ENCODE measurements around the gene DGKZ. TPM values are rescaled to one million over a fixed set of nuclear protein-coding genes. Genes with fewer than 3 reads are reported as not detected.

Gene DGKZ
- total and polyA plus RNA-seq, 2 experiments from 2014 or later = 21.4 to 62.7 TPM

DNA sequence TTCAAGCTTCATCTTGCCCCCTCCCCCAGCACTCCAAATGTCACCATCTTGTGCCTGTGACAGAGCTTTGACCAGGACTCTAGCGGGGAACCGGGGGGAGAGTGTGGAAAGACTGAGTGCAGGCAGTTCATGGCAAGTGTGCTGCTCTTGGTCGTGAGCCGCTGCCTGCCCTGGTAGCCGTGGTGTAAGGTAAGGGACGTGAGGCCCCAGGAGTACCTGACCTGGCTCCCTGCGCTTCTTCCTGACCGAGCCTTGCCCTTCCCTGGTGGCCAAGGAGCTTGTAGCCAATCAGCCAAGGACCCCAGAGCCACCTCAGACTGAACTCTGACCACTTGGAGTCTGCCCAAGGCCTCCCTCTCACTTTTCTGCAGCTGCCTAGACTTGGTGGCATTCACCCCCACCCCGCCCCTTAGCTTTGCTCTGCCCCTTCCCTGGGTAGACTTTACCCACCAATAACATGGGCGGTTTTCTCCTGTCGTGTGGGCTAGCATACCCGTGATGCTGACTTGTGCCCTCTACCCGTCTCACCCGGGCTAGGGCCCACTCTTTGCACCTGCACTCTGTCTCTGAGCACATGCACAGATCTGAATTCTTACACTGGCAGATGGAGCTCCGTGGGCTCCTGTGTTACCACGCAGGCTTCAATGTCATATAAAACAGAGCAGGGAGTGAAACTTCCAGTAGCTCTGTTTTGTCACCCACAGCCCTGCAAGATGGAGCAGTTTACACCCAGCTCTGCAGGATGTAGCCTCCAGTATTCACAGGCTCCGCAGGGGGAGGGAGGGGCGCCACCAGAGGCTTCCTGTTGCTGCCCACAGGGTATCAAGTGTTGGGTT lies 1.5 kb downstream of the DGKZ start:
- H3K9me2 ChIP-seq (ENCODE audit: insufficient read depth) = no peaks in the 10 kb centered on the region
- in situ Hi-C loops (cut with MboI) = no loop called here
- DNase-seq = no peak
- no peaks in the 10 kb centered on the region for H3K36me3 ChIP-seq (ENCODE audit: low read depth)
- peaks cover 14% of the 10 kb centered on the region; the same call in 1 of the 2 replicates for H3K4me1 ChIP-seq (ENCODE audit: insufficient read depth)
- H3K4me3 ChIP-seq = peak overlapping the region; percentile 78
- H3K27me3 ChIP-seq (replicated peaks; ENCODE audit: insufficient read depth) = no peaks in the 10 kb centered on the region
- H3K27ac ChIP-seq = no peak overlapping the region
- H3K79me2 ChIP-seq (ENCODE audit: insufficient read depth) = peaks cover 59% of the 10 kb centered on the region
- peak overlapping the region; percentile 92 for H3K4me2 ChIP-seq (ENCODE audit: unreplicated experiment)
- peak overlapping the region; percentile 85 for H3K9ac ChIP-seq
- H3F3A ChIP-seq (ENCODE audit: insufficient read depth) = no peaks in the 10 kb centered on the region
- no peak overlapping the region for H2AFZ ChIP-seq
- H4K20me1 ChIP-seq (ENCODE audit: insufficient read depth) = no peaks in the 10 kb centered on the region
- no peaks in the 10 kb centered on the region for H3K9me3 ChIP-seq (ENCODE audit: low read depth)
- 73 to 75% methylated on average over 17 to 18 of the region's 18 CpGs for WGBS, 2 experiments (ENCODE audit: low coverage in 1 of 2, low lambda C conversion rate in 2 of 2, missing lambda C conversion rate in 2 of 2)
- TF ChIP-seq EZH2 (IDR thresholded peaks at IDR 0.05; ENCODE audit: insufficient read depth, poor library complexity, severe bottlenecking) = no peak
- TF ChIP-seq EZH2phosphoT487 (IDR thresholded peaks at IDR 0.05; ENCODE audit: insufficient read depth, low read depth) = no peak

DNA sequence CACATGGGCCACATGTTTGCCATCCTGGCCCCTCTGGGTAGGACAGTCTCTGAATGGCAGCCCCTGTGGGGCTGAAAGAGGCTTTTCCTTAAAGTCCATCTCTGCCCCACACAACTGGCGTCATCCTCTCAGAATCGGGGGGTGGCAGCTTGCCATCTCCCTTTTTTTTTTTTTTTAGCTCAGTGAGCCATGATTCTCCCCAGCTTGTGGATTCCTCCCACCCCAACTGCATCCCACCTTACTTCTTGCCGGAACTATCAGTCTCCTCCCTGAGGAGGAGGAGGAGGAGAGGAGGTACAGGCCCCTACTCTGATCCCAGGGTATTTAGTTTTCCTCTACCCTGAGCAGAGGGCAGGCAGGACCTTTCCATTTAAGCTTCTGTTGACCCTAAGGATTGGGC lies 3.4 kb downstream of the DGKZ start:
- H3F3A ChIP-seq (ENCODE audit: insufficient read depth) = no peaks in the 10 kb centered on the region
- peaks cover 78% of the 10 kb centered on the region for H3K79me2 ChIP-seq (ENCODE audit: insufficient read depth)
- no peaks in the 10 kb centered on the region for H3K27me3 ChIP-seq (replicated peaks; ENCODE audit: insufficient read depth)
- peaks cover 14% of the 10 kb centered on the region; the same call in 1 of the 2 replicates for H3K4me1 ChIP-seq (ENCODE audit: insufficient read depth)
- no peak overlapping the region for H3K27ac ChIP-seq
- no peaks in the 10 kb centered on the region; the same call in 1 of the 2 replicates for H3K36me3 ChIP-seq (ENCODE audit: low read depth)
- H4K20me1 ChIP-seq (ENCODE audit: insufficient read depth) = no peaks in the 10 kb centered on the region; the same call in 1 of the 2 replicates
- H3K4me2 ChIP-seq (ENCODE audit: unreplicated experiment) = no peak overlapping the region
- H2AFZ ChIP-seq = no peak overlapping the region
- H3K9ac ChIP-seq = no peak overlapping the region
- in situ Hi-C loops (cut with MboI) = no loop called here
- H3K9me2 ChIP-seq (ENCODE audit: insufficient read depth) = no peaks in the 10 kb centered on the region
- DNase-seq = no peak
- no peak overlapping the region for H3K4me3 ChIP-seq
- no peaks in the 10 kb centered on the region for H3K9me3 ChIP-seq (ENCODE audit: low read depth)
- 69 to 70% methylated on average over 3 of the region's 3 CpGs for WGBS, 2 experiments (ENCODE audit: low coverage in 1 of 2, low lambda C conversion rate in 2 of 2, missing lambda C conversion rate in 2 of 2)
- TF ChIP-seq EZH2 (IDR thresholded peaks at IDR 0.05; ENCODE audit: insufficient read depth, poor library complexity, severe bottlenecking) (no peak), EZH2phosphoT487 (IDR thresholded peaks at IDR 0.05; ENCODE audit: insufficient read depth, low read depth) (no peak)

- TF ChIP-seq EZH2 (IDR thresholded peaks at IDR 0.05; ENCODE audit: insufficient read depth, poor library complexity, severe bottlenecking) (no peak), EZH2phosphoT487 (IDR thresholded peaks at IDR 0.05; ENCODE audit: insufficient read depth, low read depth) (no peak)
- DNase-seq = no peak
- no peak overlapping the region for H3K4me3 ChIP-seq
- H3K27me3 ChIP-seq (replicated peaks; ENCODE audit: insufficient read depth) = no peaks in the 10 kb centered on the region
- in situ Hi-C loops (cut with MboI) = no loop called here
- WGBS, 2 experiments (ENCODE audit: low coverage in 1 of 2, low lambda C conversion rate in 2 of 2, missing lambda C conversion rate in 2 of 2) = 92 to 96% methylated on average over 8 of the region's 8 CpGs
- H3K27ac ChIP-seq = no peak overlapping the region
- H3K9me3 ChIP-seq (ENCODE audit: low read depth) = no peaks in the 10 kb centered on the region
- no peak overlapping the region for H3K9ac ChIP-seq
- H3K79me2 ChIP-seq (ENCODE audit: insufficient read depth) = peaks cover 82% of the 10 kb centered on the region
- H3K4me1 ChIP-seq (ENCODE audit: insufficient read depth) = peaks cover 14% of the 10 kb centered on the region; the same call in 1 of the 2 replicates
- no peaks in the 10 kb centered on the region for H3K9me2 ChIP-seq (ENCODE audit: insufficient read depth)
- H3K4me2 ChIP-seq (ENCODE audit: unreplicated experiment) = no peak overlapping the region
- no peak overlapping the region for H2AFZ ChIP-seq
- no peaks in the 10 kb centered on the region; the same call in 1 of the 2 replicates for H4K20me1 ChIP-seq (ENCODE audit: insufficient read depth)
- no peaks in the 10 kb centered on the region for H3F3A ChIP-seq (ENCODE audit: insufficient read depth)
- no peaks in the 10 kb centered on the region; the same call in 1 of the 2 replicates for H3K36me3 ChIP-seq (ENCODE audit: low read depth)
Measured at GRCh38 chr11:46351148-46351547, 3.9 kb downstream of the DGKZ start.

GRCh38 chr11:46351606-46352005 lies 4.3 kb downstream of the DGKZ start:
- no peaks in the 10 kb centered on the region; the same call in 1 of the 2 replicates for H4K20me1 ChIP-seq (ENCODE audit: insufficient read depth)
- H2AFZ ChIP-seq = no peak overlapping the region
- H3K9me2 ChIP-seq (ENCODE audit: insufficient read depth) = no peaks in the 10 kb centered on the region
- H3F3A ChIP-seq (ENCODE audit: insufficient read depth) = no peaks in the 10 kb centered on the region
- no peak overlapping the region for H3K27ac ChIP-seq
- DNase-seq = no peak
- H3K4me2 ChIP-seq (ENCODE audit: unreplicated experiment) = no peak overlapping the region
- peaks cover 87% of the 10 kb centered on the region for H3K79me2 ChIP-seq (ENCODE audit: insufficient read depth)
- TF ChIP-seq EZH2 (IDR thresholded peaks at IDR 0.05; ENCODE audit: insufficient read depth, poor library complexity, severe bottlenecking) (no peak), EZH2phosphoT487 (IDR thresholded peaks at IDR 0.05; ENCODE audit: insufficient read depth, low read depth) (no peak)
- WGBS, 2 experiments (ENCODE audit: low coverage in 1 of 2, low lambda C conversion rate in 2 of 2, missing lambda C conversion rate in 2 of 2) = 74% methylated on average over 5 of the region's 5 CpGs
- no peak overlapping the region for H3K9ac ChIP-seq
- H3K27me3 ChIP-seq (replicated peaks; ENCODE audit: insufficient read depth) = no peaks in the 10 kb centered on the region
- H3K9me3 ChIP-seq (ENCODE audit: low read depth) = no peaks in the 10 kb centered on the region
- H3K4me1 ChIP-seq (ENCODE audit: insufficient read depth) = peaks cover 15% of the 10 kb centered on the region
- in situ Hi-C loops (cut with MboI) = no loop called here
- no peaks in the 10 kb centered on the region; the same call in 1 of the 2 replicates for H3K36me3 ChIP-seq (ENCODE audit: low read depth)
- H3K4me3 ChIP-seq = no peak overlapping the region

Data from GM23248 (cell line).